Measurements from ENCODE around the gene PHACTR2.

The PHACTR2 gene

DNA sequence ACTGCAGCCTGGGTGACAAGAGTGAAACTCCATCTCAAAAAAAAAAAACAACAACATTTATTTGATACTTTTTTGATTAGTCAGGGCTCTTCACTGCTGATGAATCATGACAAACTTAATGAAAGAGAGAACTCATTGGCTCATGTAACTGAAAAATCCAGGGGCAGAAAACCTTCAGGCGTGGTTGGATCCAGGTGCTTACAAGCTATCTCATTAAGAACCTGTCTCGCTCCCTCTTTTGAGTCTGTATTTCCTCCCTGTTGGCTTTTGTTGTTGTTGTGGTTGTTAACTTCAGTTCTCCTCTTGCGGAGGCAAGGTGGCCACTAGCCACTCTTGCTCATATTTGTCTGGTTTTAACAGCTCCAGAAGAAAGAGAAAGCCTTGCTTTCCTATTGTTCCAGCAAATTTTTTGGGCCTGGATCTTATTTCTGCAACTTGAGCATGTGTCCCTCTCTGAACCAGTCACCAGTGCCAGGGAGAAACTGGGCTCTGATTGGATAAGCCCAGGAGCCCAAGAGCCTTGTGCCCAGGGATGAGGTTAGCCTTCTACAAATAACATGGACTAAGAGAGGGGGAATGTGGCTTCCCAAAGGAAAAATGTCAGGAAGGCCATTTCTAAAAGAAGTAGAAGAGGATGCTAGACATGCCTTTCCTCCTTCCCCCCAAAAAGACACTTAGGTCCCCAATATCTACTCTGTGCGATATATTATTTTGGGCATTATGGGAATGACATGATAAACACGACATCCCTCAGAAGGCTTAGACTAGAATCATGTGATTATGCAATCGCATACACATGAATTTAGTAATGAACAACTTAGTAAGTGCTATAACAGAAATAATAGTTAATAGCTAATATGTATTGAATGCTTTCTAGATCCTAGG lies 64.5 kb downstream of the PHACTR2 start:
- DNase-seq (ENCODE audit: low read depth): no peak

DNA sequence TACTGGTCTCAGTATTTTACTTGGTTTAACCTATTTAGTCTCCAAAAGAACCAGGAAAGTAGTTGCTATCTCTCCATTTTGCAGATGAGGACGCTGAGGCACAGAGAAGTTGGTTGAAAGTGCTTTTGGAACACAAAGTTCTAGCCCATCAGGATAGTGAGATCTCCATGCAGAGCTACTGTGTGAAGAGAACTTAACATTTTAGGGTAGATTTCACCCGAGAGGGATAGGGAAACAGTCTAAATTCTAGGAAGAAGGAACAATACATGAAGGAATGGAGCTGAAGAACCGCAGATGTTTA lies 65.1 kb downstream of the PHACTR2 start:
- no peak for DNase-seq (ENCODE audit: low read depth)

DNA sequence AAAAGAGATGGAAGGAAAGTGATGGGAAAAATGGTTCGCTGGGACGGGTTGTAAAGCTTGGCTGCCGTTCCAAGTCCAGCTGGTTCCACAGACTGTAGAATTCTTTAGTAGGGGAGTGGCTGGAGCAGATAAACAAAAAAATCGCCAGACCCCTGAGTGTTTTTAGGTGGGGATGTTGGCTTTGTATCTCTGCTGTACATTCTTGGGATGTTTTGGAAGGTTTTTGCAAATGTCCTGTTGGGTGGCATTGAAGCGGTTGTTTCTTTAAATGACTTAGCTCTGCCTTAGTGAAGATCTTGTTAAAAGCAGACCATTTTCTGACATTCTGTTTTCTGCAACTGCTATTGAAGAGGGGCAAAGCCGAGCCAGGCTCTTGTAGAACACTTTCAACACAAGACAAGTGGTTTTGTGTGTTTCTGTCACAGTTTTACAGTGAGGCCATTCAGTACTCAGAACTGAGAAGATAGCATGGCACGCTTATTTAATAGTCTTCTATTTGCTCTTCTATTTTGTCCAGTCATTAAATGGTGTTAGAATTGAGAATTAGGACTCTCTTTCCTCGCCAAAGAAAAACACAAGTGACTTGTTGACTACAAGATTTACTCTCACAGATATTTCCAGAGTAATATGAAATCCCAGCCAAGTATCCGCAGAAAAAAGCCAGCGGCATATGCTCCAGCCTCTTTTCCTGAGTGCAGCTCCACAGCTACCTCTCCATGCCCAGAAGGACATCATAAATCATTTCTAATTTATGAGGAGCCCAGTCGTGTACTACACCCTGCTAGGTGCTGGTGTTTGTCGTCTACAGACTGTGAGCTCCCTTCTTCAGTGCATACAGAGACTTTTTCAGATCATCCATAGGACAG lies 65.8 kb downstream of the PHACTR2 start:
- DNase-seq (ENCODE audit: low read depth): no peak

DNA sequence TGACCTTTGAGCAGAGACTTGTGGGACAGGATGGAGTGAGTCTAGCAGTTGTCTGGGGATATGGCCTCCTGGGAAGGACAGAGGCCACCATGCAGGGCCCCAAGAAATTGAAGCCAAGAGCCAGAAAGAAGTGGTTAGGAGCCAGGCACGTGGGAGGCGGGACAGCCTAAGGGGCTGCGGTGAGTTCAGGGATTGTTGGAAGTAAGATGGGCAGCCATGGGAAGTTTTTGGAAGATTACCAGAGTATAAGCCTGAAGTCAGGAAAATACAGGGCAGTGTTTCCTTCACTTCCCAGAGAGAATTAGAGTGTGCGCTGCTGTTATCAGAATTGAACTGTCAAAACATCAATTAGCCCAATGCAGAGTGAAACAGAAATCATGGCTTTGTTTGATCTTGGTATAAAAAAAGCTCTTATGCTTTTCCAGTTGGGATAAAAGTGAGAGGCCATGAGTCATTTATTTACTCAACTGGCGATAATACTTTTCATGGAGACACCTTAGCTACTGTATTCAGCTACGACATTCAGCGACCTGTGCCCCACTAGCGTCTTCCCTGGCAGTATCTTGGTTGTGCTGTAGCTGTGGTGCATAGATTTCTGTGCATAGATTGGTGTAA lies 66.9 kb downstream of the PHACTR2 start:
- DNase-seq (ENCODE audit: low read depth): no peak

DNA sequence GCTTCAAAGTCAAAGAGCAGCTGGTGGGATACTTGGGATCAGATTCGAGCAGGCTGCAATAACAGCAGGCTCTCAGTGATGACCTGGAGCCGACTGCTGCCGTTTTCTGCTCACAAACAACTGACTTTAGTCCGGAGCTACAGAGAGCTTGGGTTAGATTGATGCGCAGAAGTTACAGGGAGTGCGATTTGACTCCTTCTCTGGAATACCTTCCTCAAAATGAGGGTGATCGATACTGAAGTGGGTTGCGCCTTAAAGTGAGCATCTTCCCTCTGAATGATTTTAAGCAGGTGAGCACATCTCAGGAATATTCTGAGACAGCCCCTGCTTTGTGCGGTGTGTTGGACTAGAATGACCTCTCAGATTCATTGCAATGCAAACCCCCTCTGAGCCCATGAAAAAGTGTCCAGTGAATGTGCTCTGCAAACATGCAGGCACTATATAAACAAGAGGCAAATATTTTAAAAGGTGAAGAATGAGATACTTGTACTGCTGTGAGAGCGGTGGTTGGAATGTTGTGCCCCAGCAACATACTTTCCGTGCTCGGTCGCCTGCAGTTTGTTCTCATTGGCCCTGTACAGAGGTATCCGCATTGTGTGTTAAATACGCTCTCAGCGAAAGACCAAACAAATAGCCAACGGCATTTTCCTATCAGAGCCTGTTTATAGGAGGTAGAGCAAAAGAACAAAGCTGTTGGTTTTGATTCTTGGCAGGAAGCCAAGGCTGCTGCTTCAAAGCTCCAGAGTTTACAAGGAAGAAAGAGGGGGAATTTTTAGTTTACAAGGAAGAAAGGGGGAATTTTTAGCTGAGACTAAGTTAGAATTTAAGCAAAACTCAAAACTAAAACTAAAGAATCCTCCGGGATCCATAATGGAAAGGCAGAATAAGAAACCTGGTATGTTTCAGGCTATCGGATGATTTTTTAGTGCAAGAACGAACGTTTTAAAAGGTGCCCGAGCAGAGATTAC lies 67.7 kb downstream of the PHACTR2 start:
- DNase-seq (ENCODE audit: low read depth): no peak

DNA sequence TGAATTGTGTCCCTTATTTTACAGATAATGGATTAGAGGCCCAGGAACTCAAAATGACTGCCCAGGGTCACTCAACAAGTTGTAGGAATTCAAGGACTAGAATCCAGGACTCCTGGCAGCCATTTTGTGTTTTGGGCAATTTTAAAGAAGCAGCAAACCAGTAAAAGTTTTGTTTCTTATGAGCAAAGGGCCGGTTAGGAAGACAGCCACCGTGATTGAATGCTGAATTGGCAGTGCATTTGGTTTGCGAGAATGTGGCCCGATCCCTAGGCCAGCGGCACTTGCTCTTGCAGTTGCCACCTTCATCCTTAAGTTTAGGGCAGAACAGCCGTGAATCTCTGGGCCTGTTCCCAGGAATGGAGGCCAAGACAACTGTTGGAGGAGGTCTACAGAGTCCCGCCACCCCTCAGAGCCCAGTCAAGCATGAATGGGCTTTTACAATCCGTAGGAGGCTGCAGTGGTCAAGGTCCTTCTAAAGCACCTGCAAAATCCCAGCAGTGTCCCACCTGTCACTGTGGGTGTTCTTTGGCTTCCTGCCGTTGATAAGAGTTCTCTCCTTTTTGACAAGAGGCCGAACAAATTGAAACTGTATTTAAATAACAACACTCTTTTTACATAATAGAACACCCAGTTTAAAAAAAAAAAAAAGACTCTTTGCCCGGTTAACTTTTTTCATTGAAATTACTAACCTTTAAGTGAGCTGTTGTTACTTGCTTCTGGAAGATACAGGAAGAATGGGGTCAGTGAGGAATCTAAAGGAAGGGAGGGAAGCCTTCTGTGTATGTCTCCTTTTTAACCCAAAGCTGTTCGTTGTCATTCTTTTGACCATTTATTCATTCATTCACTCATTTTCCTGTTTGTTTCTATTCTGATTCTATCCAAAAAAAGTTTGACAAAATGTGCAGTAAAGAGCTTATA lies 68.7 kb downstream of the PHACTR2 start:
- no peak for DNase-seq (ENCODE audit: low read depth)

DNA sequence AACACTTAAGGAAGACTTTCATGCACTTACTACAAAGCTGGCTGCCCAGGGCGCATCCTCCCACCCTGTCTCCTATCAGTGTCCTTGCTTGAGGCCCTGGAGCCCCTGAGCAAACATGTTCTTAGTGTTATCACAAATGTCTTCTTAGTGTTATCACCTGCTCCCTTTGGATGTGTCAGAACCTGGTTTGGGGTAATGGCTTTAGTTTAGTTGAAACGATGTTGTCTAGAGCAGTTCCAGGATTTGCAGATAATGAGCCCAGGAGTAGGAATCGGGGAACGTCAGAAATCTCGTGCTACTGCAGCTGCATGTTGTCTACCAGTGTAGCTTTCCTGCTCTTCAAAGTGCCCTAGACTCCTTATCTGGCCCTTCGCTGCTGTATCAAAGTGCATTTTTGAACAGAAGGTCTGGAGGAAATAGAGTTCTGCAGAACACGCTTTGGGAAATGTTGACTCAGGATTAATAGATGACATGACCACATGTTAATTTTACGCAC lies 69.6 kb downstream of the PHACTR2 start:
- DNase-seq (ENCODE audit: low read depth): no peak

DNA sequence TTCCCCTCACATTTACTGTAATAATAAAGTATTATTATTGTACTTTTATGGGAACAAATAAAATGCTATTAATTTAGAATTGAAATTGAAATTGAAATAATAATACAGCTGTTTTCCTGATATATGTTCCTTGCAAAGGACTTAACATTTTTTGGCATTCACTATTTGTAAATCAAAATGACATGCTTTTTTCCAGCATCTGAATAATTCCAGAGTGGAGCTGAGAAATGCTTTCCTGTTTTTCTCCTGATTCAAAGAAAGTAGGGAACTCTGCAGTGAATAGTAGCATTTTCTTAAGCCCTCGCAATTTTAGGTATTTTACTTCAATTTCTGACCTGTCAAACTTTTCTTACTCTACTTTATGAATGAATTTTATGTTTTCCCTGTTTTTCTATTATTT lies 72.1 kb downstream of the PHACTR2 start:
- no peak for DNase-seq (ENCODE audit: low read depth)

DNA sequence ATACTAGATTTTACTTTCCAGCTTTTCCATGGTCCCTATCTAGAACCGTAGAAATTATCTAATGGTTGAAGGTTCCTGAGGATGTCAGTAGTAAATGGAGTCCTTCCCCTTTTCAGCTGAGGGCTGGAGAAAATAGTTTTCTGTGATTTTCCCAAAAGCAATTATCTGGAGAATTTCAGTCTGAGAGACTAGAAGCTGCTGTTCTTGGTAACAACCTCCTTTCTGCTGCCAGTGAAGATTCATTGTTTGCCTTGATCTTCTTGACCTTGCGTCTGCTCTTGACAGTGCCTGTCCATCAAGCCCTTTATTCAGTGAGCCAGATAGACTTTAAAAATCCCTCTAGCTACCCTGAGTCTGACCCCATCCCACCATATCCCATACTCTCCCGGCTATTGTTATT lies 73.1 kb downstream of the PHACTR2 start:
- no peak for DNase-seq (ENCODE audit: low read depth)

DNA sequence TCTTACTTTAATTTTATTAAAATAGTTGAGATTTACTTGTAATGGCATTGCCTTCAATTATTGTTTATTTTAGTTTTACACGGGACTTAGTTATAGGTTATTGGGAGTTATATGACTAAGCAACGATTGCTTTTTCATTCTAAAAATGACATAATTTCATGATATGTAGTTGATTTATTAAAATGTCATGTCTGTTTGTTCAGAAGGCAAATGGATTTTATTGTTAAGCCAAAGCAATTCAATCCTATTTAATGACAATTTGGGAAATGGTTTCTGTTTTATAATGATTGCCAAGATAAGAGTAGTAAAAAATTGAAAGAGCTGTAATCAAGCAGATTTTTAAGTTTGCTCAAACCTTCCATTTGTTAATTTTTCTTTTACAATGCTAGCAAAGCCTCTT lies 74.7 kb downstream of the PHACTR2 start:
- no peak for DNase-seq (ENCODE audit: low read depth)

DNA sequence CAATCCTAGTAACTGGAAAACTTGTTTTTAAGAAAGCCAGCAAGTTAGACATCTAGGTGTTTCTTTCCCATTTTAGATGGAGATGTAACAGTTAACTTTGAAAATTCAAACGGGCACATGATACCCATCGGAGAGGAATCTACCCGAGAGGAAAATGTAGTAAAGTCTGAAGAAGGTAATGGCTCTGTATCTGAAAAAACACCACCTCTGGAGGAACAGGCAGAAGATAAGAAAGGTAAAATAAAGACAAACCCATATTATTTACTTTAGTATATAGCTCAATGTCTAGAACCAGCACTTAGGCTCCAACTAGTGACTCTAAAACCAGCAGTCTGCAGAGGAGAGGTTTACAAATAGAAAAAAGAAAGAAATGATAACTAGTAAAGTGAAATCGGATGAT lies 75.9 kb downstream of the PHACTR2 start:
- DNase-seq (ENCODE audit: low read depth): no peak

DNA sequence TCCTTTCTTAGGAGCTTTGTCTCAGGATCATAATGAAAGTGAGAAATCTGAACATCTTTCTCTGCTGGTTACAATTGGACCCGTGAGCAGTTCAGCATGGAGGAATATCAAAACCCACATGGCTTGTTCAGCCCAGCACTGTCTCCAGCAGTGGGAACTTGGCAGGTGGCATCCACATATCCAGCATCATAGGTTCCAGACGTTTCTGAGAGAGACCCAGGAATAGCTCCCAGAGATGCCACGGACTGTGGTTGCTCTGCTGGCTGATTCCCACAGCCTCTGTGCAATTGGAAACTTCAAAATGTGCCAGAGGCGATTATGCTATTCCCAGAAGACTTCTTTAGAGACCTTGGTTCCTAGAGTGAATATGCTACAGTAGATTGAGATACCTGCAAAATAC lies 76.4 kb downstream of the PHACTR2 start:
- DNase-seq (ENCODE audit: low read depth): no peak

DNA sequence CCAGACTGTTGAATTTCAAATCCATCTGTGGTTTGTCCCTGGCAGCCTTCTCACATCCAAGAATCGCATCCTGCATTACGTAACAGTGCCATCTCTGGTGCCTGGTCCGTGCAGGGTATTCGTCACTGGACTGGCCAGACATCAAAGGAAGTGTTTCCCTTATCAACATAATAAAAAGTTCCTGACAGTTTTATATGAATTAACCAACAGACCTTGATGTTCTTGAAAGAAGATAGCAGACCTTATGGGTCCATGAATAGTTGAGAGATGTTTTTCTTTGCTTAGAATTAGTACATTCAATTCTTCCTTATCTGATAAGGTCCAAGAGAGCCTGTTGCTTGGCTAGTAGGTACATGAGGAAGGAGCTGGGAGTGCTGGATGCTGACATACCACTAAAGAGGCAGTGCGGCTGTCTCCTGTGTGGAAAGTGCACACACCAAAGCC lies 77.6 kb downstream of the PHACTR2 start:
- DNase-seq (ENCODE audit: low read depth): no peak

DNA sequence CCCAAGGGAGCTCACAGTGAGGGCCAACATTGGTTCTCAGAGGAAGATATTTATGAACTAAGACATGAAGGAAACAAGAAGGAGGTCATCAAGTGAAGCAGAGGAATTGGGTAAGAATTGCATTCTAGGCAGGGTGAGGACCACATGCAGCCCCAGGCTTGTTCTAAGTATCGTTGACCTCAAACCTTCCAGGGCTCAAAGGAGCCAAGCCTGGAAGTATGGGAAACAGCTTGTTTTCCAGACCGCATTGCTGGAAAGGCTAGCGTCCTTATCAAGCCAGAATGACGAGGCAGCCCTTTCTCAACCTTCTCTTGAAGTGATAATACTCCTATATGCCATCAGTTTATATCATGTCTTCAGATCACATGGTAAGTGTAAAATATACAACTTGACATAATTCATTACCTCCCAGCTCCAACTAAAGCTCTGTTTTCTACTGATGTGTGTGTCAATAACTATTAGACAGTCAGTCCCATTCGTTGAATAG lies 79.6 kb downstream of the PHACTR2 start:
- no peak for DNase-seq (ENCODE audit: low read depth)

DNA sequence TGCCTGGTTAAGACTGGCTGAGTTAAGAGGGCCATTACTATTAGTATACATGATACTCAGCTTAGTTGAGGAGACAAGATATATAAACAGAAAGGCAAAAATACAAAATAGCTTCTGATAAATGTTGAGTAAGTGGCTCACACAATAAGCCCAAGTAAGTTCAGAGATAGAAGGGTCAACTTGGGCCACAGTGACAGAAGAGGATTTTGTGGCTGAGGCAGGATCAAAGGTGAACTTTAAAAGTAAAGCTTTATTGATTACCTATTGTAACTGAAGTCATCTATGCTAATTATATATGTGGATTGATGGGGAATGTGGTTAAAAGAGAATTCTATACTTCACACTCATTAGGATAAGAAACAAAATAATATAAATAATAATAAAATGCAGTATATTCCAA lies 80.8 kb downstream of the PHACTR2 start:
- DNase-seq (ENCODE audit: low read depth): no peak

DNA sequence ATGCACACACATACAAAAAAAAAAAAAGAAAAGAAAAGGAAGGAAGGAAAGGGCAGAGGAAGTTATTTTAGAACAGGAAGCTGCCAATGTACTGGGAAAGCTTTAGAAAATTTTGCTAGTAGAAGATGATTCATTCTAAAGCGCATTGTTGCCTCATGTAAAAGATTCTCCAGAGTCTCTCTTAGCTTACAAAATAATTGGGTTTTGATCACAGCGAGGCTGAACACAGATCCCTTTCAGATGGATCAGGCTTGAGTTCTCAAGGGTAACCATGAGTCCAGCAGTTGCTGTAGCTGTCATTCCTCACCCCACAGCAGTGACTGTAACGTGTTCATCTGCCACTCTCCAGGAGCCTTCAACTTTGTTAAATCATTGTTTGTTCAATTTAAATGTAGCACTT lies 81.9 kb downstream of the PHACTR2 start:
- DNase-seq (ENCODE audit: low read depth): no peak

DNA sequence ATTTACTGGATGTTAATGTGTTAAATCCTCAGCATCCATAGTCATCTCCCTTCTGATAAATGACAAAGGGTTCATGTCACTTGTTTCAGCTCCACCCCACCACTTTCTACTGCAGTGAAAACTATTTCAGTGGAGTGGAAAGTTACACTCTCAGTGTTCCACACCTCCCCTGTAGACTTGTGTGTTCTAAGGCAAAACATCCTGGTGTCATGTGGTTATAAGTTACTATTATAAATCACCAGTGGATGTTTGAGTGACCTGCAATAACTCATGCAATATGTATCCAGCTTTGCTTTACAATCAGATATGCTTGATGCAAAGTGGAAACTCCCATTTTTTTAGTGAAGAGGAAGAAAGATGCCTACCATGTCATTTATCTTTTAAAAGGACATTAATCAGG lies 83.3 kb downstream of the PHACTR2 start:
- no peak for DNase-seq (ENCODE audit: low read depth)

DNA sequence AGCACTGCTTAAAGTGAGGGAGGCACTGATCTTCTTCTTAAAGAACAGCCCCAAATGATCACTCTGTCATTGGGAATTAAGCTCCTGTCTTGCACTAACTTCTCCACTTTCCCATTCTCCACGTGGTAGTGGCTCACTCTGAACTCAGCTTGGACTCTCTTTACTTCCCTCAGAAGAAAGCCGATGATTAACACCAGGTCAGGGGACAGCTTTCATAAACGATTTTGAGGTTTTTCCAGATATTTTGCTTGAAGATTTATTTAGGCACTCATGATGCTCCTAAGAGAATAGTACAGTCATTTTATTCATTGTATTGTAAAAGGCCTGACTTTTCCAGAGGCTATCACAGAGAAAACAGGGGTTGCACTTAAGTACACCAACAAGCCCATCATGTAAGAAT lies 84.4 kb downstream of the PHACTR2 start:
- DNase-seq (ENCODE audit: low read depth): no peak

DNA sequence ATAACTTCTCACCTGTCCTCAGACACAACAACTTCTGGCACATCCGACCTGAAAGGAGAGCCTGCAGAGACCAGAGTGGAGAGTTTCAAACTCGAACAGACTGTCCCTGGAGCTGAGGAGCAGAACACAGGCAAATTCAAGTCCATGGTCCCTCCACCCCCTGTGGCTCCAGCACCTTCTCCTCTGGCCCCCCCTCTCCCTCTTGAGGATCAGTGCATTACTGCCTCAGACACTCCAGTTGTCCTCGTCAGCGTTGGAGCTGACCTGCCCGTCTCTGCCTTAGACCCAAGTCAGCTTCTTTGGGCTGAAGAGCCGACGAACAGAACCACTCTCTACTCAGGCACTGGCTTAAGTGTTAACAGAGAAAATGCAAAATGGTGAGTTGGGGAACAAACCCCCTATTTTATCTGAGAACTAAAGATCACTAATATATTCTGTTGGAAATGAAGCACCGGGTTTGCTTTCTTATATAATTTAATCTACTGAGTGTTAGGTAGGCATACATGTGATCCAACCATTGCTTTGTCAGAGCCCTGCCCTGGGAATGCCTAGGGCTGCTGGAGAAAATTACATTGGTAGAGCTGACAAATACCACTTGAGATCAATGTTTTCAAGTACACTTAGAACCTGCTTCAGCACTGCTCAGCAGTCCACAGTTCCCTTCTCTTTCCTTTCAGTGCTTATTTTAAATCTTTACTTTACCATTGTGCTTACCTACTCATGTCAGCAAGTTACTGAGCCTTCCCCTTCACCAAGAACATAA lies 87.8 kb downstream of the PHACTR2 start:
- no peak for DNase-seq (ENCODE audit: low read depth)

DNA sequence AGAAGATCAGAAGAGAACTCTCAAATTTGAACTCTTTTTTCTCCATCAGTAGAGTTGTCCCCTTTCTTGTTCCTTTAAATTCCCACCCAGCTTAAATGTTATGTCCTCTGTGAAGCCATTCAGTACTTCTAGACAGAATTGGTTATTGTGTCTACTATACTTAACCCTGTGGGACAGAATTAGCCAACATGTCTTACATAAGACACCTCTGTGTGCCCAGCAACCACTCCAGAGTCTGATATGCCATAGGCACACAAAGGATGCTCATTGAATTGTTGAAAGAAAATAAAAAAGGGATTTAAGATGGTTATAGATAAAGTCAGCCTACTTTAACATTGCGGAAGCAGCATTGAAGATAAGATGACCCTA lies 88.4 kb downstream of the PHACTR2 start:
- no peak for DNase-seq (ENCODE audit: low read depth)
